Stimulated activated CD8-positive, alpha-beta memory T cell treated with anti-CD3 and anti-CD28 coated beads, Interleukin-15, amount 100 ng/mL, for 4 hours (primary cell): ENCODE results near the gene FUT8.

Experiments
- DNase-seq, 2 donors: peaks; one replicate each; pipeline ENCODE4 v3.0.0-alpha.2; 2020; ENCODE audit warnings: low read depth in 2 of 2

FUT8 gene

DNA sequence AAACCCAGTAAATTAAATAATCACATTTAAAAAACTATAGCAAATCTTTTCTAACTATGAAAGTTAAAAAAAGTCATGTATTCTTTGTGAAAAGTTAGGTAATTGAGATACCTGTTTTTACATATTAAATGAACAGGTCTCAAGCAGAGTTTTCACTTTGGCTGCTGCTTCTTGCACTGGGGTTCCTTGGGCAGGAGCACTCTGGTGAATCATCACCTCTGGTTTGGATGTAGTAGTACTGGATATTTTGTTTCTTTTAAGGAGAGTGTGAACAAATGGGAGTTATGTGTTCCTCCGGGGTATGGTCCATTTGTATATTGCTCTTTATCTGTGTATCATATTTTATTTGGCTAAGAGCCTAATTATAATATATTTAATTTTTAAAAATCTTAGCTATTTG, 82.7 kb downstream of the FUT8 start:
- no peak for DNase-seq

DNA sequence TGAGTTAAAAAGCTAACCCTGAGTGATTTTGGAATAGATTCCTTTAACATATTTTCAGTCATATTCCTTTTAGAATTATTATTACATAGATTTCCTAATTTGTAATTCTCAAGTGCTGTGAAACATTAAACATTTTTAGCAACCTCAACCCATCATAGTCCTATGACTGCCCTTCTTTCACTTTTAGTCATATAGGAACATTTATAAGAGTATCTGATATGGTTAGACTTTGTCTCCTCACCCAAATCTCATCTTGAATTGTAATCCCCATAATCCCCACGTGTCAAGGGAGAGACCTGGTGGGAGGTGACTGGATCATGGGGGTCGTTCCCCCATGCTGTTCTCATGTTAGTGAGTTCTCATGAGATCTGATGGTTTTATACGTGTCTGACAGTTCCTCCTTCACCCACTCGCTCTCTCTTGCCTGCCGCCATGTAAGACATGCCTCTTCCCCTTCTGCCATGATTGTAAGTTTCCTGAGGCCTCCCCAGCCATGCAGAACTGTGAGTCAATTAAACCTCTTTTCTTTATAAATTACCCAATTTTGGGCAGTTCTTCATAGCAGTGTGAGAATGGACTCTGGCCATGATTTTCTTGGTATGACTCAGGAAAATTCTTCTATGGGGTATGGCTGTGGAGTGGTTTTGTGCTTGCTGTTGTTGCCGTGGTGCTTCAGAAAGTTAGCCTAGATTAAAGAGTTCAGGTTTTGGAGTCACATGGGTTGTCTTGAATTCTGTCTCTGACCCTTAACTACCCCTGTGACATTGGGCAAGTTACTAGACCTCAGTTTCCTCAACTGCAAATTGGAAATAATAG, 83.9 kb downstream of the FUT8 start:
- DNase-seq, result no peak

DNA sequence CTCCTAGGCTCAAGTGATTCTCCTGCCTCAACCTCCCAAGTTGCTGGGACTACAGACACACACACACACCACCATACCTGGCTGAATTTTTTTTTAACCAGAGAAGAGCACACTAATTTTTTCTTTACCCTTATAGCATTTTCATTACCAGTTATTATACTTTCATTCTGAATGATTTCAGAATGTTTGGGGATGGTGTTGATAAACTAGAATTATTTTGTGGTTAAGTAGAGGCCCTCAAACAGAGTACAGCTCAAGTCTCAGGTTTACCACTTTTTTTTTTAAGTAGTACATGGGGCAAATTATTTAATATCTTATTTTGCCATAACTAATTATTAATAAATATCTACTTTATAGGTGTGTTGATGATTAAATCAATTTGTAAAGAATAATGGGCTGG, 86.6 kb downstream of the FUT8 start:
- DNase-seq, result no peak

DNA sequence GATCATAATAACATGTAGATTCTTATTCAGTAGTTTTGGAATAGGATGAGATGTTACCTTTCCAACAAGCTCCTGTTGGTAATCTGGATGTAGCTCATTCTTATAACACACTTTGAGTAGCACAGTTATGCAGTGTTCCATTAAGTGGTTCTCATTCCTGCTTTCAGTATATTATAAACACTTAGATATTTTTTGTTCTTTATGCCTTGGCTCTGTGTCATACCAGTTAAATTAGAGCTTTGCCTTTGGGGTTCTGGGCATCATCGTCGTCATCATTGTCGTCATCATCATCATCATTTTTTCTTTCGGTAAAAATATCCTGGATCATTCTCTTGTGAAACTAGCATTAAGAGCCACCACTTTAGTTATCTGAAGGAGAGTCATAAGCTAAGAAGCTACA, 87.5 kb downstream of the FUT8 start:
- no peak for DNase-seq

DNA sequence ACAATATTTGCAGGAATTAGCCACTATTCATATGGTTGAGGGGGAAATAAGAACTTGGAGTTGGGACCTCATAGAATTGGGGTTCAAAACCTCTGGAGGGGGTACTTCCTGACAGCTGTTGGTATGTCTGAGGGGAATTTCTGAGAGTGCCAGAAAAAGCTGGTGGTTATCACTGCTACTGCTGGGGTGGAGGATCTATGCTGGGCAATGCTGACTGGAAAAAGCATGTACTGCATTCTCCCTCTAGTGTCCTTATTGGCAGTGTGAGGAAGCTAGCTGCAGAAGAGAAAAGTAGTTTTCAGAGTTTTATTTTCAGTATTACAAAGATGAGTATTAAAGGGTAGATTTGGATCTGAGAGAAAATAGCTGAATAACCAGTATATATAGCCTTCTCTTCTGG, 88.8 kb downstream of the FUT8 start:
- no peak for DNase-seq

DNA sequence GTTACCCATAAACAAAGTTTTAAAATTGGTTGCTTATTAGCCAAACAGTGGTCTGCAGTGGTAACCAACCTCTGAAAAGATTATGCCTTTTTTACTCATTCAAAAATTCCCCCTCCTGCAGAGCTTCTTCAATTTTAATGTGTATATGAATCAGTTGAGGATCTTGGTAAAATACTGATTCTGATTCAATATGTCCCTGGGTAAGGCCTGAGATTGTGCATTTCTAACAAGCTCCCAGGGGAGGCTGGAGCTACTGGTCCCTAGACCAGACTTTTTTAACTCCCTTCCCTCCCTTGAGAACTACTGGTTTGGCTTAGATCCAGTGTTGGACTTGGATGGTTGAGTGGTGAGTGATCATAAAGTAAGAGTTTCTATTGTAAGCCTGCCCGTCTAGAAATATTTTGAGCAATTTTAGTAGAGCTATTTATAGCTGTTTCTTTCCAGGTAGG, 90.2 kb downstream of the FUT8 start:
- DNase-seq, result no peak

DNA sequence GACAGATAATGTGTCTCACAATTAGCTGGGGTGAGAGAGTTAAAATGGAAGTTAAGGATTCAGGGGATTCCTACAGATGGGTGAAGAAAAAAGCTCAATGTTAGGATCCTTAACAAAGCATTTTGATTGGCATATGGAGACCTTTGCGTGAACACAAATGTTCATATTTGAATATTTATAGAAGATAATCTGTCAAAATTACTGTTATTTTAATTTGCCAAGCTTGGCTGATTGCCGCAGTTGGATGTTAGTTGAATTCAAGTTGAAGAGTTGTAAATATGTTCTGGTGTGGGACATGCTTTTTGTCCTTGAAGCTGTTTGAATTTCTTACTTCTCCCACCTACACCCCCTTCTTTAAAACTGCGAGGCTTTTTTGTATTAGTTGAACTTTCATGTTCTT, 91.2 kb downstream of the FUT8 start:
- no peak for DNase-seq

DNA sequence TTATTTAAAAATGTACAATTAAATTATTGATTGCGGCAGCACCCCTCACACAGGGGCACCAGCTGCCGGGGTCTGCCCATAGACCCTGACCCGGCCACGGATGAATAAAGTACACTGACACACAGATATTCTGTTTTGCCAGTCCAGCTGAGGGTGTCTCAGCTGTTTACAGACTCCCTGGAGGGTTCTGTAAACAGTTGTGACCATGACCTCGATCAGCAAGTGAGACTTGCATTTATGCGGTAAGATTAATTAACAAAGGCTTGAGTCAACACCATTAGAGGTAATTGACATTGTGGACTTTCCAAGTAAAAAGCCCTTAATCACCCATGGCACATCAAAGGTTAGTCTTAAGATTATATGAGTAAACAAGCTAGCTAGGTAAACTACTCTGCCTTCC, 94.3 kb downstream of the FUT8 start:
- no peak for DNase-seq

DNA sequence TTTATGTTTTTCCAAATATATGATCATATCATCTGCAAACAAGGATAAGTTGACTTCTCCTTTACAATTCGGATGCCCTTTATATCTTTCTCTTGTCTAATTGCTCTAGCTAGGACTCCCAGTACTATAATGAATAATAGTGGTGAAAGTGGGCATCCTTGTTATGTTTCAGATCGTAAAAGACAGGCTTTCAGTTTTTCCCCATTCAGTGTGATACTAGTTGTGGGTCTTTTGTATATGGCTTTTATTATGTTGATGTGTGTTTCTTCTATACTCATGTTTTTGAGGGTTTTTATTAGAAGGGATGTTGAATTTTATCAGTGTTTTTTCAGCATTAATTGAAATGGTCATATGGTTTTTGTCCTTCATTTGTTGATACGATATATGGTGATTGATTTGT, 97.3 kb downstream of the FUT8 start:
- no peak for DNase-seq

DNA sequence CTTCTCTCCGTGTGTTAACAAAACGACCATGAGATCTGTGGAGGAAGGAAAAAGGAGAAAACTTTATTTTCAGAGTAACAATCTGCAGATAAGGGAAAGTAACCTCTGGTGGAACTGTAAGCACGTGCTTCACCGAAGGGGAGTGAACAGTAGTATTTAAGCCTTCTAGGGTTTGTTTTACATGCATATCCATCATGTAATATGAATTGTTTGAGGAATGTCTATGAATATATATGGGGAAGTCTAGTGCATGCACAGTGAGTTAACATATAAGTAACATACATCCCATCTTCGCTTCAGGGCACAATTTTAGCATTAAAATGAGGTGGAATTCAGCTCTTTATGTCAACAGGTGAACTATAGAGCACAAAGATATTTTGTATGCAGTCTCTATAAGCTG, 101.1 kb downstream of the FUT8 start:
- DNase-seq, result no peak

DNA sequence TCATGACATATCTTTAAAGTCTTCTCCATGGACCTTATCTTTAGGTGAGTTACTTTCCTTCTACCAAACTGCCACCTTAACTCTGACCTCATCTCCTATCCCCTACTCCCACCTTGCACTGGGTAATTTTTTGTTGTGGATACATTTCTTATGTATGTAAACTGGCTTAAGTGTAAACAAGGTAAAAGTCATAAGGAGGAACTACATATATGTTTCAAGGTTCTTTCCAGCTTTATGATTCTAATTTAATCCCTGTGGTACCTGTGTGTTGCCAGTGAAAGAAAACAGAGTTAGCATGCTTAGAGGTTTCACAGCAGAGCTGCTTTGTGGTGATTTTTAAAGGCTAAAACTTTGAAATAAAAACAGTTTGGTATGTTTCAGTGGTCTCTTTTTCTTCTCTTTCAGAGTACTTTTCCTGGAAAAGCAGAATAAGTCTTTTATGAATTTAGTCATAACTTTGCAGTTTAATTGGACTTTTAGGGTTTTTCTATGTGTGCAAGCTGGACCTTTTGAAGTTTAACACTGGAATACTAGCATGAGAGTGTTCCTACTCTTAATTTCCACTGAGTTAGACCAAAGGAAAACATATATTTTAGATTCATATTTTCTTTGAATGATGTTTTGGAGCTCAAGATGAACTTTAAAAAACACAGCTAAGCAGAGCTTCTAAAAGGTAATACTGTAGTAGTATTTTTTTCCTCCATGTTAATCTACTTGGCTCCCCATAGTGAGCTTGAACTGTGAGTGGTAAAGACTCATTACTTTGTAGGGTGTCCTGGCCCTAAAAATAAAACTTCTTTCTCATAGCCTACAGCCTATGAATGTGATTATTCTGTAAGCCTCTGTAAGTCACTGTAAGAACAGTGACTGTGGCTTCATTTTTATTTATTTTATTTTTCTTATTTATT, 105.4 kb downstream of the FUT8 start:
- no peak for DNase-seq

DNA sequence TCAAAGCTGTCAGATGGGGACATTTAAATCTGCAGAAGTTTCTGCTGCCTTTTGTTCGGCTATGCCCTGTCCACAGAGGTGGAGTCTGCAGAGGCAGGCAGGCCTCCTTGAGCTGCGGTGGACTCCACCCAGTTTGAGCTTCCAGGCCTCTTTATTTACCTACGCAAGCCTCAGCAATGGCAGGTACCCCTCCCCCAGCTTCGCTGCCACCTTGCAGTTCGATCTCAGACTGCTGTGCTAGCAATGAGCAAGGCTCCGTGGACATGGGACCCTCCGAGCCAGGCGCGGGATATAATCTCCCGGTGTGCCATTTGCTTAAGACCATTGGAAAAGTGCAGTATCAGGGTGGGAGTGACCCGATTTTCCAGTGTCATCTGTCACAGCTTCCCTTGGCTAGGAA, 115.5 kb downstream of the FUT8 start:
- no peak for DNase-seq

DNA sequence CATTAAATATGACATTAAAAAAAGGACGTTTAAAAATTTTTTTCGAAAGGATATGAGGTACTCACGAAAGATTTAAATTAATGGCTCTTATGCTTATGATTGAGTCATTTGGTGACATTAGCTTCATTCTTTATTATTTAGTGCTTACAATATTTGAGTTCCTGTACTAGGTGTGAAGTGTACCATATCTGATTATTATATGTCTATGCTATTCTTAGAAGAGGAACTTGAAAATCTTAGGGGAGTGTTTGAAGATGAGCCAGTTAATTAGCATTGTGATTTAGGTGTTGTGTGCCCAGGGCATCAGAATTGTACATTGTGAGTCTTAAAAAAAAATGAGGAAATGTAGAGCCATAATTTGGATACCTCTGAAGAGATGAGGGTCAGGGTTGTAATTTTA, 118.6 kb downstream of the FUT8 start:
- no peak for DNase-seq

DNA sequence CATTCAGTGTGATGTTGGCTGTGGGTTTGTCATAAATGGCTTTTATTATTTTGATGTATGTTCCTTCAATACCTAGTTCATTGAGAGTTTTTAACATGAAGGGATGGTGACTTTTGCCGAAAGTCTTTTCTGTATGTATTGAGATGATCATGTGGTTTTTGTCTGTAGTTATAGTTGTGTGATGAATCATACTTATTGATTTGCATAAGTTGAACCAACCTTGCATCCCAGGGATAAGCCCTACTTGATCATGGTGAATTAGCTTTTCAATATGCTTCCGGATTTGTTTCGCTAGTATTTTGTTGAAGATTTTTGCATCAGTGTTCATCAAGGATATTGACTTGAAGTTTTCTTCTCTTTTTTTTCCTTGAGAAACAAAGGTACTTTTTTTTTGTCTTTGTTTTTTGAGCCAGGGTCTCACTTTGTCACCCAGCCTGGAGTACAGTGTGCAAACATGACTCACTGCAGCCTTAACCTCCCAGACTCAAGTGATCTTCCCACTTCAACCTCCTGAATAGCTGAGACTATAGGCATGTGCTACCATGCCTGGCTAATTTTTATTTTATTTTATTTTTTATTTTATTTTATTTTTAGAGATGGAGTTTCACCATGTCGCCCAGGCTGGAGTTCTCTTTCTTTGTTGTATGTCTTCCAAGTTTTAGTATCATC, 121.3 kb downstream of the FUT8 start:
- DNase-seq, result no peak

DNA sequence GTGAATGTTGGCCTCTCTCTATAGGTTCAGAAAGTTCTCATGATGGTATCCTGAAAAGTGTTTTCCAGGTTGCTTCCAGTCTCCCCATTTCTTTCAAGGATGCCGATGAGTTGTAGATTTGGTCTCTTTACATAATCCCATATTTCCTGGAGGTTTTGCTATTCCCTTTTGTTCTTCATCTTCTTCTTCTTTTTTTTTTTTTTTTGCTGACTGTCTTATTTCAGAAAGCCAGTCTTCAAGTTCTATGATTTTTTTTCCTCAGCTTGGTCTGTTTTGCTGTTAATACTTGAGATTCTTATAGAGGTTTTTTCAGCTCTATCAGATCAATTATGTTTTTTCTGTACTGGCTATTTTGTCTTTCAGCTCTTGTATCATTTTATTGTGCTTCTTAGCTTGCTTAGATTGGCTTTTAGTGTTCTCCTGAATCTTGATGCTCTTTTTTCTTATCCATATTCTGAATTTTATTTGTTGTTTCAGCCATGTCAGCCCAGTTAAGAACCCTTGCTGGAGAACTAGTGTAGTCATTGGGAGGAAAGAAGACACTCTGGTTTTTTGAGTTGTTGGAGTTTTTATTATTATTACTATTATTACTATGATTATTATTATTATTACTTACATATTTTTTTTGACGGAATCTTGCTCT, 124.4 kb downstream of the FUT8 start:
- DNase-seq, result no peak

DNA sequence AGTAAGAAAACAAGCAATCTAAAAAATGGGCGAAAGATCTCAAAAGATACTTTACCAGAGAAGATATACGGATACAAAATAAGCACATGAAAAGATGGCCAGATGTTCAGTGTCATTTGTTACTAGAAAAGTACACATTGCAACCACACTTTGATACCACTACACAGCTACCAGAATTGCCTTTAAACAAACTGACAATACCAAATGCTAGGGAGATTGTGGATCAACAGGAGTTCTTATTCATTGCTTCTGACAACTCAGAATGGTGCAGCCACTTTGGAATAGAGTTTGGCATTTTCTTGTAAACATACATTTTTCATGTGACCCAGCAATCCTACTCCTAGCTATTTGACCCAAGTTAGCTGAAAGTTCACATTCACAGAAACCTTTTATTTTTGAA, 136.3 kb downstream of the FUT8 start:
- no peak for DNase-seq

DNA sequence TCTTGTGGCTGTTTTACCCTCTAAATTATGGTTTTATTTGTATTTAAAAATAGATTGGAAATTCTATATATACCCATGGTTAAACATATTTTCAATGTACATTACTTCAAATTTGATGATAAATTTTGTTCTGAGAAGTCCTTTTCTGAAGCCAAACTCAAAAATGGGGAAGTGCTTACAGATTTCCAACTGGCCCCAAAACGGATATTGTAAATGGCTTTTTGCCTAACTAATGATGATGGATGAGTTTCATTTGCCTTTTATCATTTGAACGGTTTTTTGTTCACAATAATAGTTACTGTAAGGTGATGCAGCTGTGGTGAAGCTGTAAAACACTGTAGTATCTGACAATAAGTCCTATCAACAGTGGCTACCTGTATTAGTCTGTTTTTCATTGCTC, 136.9 kb downstream of the FUT8 start:
- no peak for DNase-seq

DNA sequence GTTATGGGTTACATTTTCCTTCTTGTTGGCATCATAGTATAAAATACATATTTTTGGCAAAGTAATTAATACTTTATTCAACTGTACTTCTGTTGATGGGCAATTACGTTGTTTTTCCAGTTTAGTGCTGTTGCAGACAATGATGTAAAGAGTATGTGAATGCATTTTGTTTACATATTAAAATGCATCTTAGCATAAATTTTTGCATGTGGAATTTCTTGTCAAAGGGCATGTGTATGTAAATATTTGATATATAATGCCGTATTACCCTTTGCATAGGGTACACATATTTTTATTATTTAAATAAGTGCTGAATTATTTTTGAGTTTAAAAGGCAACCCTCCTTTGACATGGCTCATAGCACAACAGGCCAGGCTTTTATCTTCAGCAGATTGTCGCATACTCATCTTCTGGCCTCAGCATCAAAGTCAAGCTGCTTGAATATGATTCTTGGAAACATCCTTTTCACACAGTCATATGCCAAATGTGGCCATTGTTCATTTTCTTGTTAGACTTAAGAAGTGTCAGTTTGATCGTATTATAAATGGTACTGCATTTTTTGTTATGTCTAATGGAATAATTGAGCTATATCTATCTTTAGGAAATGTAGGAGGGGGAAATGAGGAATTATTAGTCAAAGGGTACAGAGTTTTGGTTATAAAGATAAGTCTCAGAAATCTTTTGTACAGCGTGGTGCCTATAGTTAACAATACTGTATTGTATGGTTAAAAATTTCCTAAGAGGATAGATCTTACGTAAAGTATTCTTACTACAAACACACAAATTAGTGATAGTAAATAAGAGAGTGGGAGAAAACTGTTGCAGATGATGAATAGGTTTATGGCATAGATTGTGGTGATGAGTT, 138.5 kb downstream of the FUT8 start:
- DNase-seq, result no peak

DNA sequence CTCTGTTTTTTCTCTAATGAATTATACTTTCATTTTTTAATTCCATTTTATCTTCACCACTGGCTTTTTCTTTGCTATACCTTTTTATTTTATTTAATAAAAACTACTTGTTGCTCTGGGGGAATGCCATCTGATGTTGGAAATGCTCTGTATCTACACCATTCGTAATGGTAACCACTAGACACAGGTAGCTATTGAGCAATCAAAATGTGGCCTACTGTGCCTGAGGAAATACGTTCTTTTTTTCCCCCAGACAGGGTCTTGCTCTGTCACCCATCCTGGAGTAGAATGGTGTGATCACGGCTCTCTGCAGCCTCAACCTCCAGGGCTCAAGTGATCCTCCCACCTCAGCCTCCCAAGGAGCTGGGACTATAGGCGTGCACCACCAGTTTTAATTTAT, 140.2 kb downstream of the FUT8 start:
- DNase-seq, result no peak

DNA sequence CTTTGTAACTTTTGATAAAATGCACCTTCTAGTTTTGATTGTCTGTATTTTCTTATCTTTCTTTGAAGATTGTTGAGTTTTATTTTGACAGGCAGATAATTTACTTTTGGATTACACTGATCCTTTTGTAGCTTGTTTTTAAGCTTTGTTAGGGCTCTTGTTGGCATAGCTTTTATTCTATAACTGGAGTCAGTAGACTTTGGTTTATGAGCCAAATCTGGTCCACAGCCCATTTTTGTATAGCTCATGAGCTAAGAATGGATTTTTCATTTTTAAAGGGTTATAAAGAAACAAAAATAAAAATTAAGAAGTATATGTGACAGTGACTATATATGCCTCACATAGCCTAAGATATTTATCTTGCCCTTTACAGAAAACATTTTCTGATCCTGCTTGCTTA, 142.3 kb downstream of the FUT8 start:
- no peak for DNase-seq

DNA sequence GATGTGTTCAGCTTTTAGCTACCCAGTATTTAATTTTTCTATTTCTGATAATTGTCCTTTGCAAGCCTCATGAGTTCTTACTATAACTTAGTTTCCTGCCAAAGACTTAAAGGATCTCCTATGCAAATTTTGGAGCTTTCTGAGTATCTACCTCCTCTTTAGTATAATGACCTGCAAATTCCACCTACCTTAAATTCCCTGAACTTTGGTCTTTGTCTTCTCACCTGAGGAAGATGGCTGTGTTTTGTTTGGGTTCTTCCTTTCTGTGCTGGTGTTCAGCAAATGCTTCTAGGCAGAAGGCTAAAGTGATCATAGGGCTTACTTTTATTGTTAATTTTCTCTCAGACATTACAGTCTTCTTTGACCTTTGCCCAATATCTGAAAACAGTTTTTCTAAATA, 142.8 kb downstream of the FUT8 start:
- DNase-seq, result no peak
